OCI-LY1 (cell line): ENCODE measurements around the gene ANKRD52.
"Not testable (repeated sequence)": the region's sequence is repeated elsewhere in the genome, so short reads cannot be mapped to it uniquely, and the experiment has no call there.

ENCODE experiments used
- H2AFZ ChIP-seq: fragments of 200-600 bp; sonication (generic), shearing (Covaris generic); 2 replicates; pipeline ENCODE4 v1.6.0; 2014; ENCODE audit warnings: antibody characterized with exemption, mild to moderate bottlenecking, low read length
- H3F3A ChIP-seq: fragments of 200-600 bp; sonication (generic), shearing (Covaris generic); 2 replicates; pipeline ENCODE4 v1.6.0; 2014; ENCODE audit warnings: mild to moderate bottlenecking, antibody characterized with exemption, low read length, moderate library complexity; ENCODE audit not compliant: insufficient read depth
- H3K27ac ChIP-seq: fragments of 200-600 bp; sonication (generic); 2 replicates; pipeline ENCODE4 v1.5.1; 2014; ENCODE audit warnings: low read length, mixed run types, mild to moderate bottlenecking, low read depth; ENCODE audit not compliant: poor library complexity, severe bottlenecking
- H3K27me3 ChIP-seq: fragments of 200-600 bp; sonication (generic); 2 replicates; pipeline ENCODE4 v1.6.0; 2014; ENCODE audit warnings: antibody characterized with exemption, mild to moderate bottlenecking, low read length, moderate library complexity; ENCODE audit not compliant: insufficient read depth
- H3K36me3 ChIP-seq: fragments of 200-600 bp; sonication (generic); 2 replicates; pipeline ENCODE4 v1.6.1; 2014; ENCODE audit warnings: mild to moderate bottlenecking, antibody characterized with exemption, low read length, moderate library complexity, mixed read lengths; ENCODE audit not compliant: insufficient read depth
- H3K4me1 ChIP-seq: fragments of 200-600 bp; sonication (generic); 2 replicates; pipeline ENCODE4 v1.5.1; 2014; ENCODE audit warnings: mild to moderate bottlenecking, low read length, moderate library complexity; ENCODE audit not compliant: insufficient read depth, severe bottlenecking
- H3K4me2 ChIP-seq: fragments of 200-600 bp; sonication (generic), shearing (Covaris generic); 2 replicates; pipeline ENCODE4 v1.6.1; 2014; ENCODE audit warnings: low read length
- H3K4me3 ChIP-seq: fragments of 200-600 bp; sonication (generic); 2 replicates; pipeline ENCODE4 v1.5.1; 2014; ENCODE audit warnings: low read length, low read depth, mild to moderate bottlenecking, mixed read lengths; ENCODE audit not compliant: poor library complexity, severe bottlenecking
- H3K79me2 ChIP-seq: fragments of 200-600 bp; shearing (Covaris generic); 2 replicates; pipeline ENCODE4 v1.6.1; 2016; ENCODE audit warnings: mixed run types, low read length, mixed read lengths; ENCODE audit not compliant: insufficient read depth
- H3K9ac ChIP-seq: fragments of 200-600 bp; sonication (generic), shearing (Covaris generic); 2 replicates; pipeline ENCODE4 v1.6.1; 2014; ENCODE audit warnings: mild to moderate bottlenecking, low read length, mixed read lengths
- H3K9me2 ChIP-seq: fragments of 200-600 bp; sonication (generic), shearing (Covaris generic); 2 replicates; pipeline ENCODE4 v1.6.1; 2014; ENCODE audit warnings: low read depth, mild to moderate bottlenecking, low read length, mixed read lengths
- H3K9me3 ChIP-seq: fragments of 200-600 bp; shearing (Covaris generic); 2 replicates; pipeline ENCODE4 v1.6.1; 2014; ENCODE audit warnings: low read length, mixed read lengths
- H4K20me1 ChIP-seq: fragments of 200-600 bp; sonication (generic), shearing (Covaris generic); 2 replicates; pipeline ENCODE4 v1.6.0; 2016; ENCODE audit warnings: mild to moderate bottlenecking, low read length; ENCODE audit not compliant: insufficient read depth
- EZH2 ChIP-seq: fragments of 200-600 bp; sonication (generic), shearing (Covaris generic); IDR thresholded peaks from 2 replicates; pipeline ENCODE4 v1.8.0; 2017; ENCODE audit warnings: borderline replicate concordance, mixed run types, mild to moderate bottlenecking, antibody characterized with exemption, low read length, moderate library complexity, mixed read lengths
- TF ChIP-seq, protein P1 (sequence below): fragments of 200-600 bp; sonication (generic), shearing (Covaris generic); IDR thresholded peaks from 2 replicates; pipeline ENCODE4 v1.5.1; 2017; ENCODE audit warnings: mild to moderate bottlenecking, antibody characterized with exemption, low read length, moderate library complexity, mixed read lengths

ANKRD52 gene

DNA sequence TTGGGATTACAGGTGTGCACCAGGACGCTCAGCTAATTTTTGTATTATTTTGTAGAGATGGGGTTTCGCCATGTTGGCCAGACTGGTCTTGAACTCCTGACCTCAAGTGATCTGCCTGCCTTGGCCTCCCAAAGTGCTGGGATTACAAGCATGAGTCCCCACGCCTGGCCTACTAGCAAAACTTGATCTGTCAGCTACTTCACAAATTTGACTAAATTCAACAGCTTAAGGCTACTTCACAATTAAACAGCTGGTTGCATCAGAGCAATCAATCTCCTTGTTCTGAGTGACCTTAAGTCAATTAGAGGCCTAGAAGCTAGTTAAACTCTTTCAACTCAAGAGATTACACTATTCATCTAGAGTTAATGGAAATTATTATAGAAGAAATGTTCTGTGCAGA, 20.7 kb upstream of the ANKRD52 start:
- no peaks in the 10 kb centered on the region for H3F3A ChIP-seq
- no peak overlapping the region for H3K27ac ChIP-seq
- no peaks in the 10 kb centered on the region for H3K27me3 ChIP-seq
- no peak overlapping the region for H2AFZ ChIP-seq
- no peak overlapping the region for H3K4me3 ChIP-seq
- no peak overlapping the region for H3K9ac ChIP-seq
- H3K79me2 ChIP-seq: no peaks in the 10 kb centered on the region
- H3K4me2 ChIP-seq: no peak overlapping the region
- no peaks in the 10 kb centered on the region for H3K9me2 ChIP-seq
- H3K4me1 ChIP-seq: no peaks in the 10 kb centered on the region
- TF ChIP-seq EZH2: no peak
- TF ChIP-seq, protein P1, sequence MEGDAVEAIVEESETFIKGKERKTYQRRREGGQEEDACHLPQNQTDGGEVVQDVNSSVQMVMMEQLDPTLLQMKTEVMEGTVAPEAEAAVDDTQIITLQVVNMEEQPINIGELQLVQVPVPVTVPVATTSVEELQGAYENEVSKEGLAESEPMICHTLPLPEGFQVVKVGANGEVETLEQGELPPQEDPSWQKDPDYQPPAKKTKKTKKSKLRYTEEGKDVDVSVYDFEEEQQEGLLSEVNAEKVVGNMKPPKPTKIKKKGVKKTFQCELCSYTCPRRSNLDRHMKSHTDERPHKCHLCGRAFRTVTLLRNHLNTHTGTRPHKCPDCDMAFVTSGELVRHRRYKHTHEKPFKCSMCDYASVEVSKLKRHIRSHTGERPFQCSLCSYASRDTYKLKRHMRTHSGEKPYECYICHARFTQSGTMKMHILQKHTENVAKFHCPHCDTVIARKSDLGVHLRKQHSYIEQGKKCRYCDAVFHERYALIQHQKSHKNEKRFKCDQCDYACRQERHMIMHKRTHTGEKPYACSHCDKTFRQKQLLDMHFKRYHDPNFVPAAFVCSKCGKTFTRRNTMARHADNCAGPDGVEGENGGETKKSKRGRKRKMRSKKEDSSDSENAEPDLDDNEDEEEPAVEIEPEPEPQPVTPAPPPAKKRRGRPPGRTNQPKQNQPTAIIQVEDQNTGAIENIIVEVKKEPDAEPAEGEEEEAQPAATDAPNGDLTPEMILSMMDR: no peak
- no peaks in the 10 kb centered on the region for H4K20me1 ChIP-seq
- H3K9me3 ChIP-seq: no peaks in the 10 kb centered on the region
- H3K36me3 ChIP-seq: peaks cover 93% of the 10 kb centered on the region

DNA sequence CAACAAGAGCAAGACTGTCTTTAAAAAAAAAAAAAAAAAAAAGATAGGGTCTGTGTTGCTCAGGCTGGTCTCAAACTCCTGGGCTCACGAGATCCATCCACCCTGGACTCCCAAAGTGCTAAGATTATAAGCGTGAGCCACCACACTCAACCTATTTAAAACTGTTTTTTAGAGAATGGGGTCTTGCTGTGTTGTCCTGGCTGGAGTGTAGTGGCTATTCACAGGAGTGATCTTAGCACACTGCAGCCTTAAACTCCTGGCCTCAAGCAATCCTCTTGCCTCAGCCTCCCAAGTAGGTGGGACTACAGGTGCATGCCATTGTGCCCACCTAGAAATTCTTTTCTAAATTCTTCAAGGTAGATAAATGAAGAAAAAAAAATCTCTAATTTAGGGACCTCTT, 16.1 kb upstream of the ANKRD52 start:
- H3F3A ChIP-seq: no peaks in the 10 kb centered on the region
- no peaks in the 10 kb centered on the region for H3K4me1 ChIP-seq
- TF ChIP-seq, protein P1: no peak
- TF ChIP-seq EZH2: no peak
- no peaks in the 10 kb centered on the region for H3K9me3 ChIP-seq
- no peaks in the 10 kb centered on the region for H3K9me2 ChIP-seq
- peaks cover 90% of the 10 kb centered on the region for H3K36me3 ChIP-seq
- H3K9ac ChIP-seq: no peak overlapping the region
- H3K79me2 ChIP-seq: no peaks in the 10 kb centered on the region
- H2AFZ ChIP-seq: no peak overlapping the region
- no peaks in the 10 kb centered on the region for H3K27me3 ChIP-seq
- no peak overlapping the region for H3K4me3 ChIP-seq
- H3K4me2 ChIP-seq: no peak overlapping the region
- H3K27ac ChIP-seq: no peak overlapping the region
- H4K20me1 ChIP-seq: no peaks in the 10 kb centered on the region

DNA sequence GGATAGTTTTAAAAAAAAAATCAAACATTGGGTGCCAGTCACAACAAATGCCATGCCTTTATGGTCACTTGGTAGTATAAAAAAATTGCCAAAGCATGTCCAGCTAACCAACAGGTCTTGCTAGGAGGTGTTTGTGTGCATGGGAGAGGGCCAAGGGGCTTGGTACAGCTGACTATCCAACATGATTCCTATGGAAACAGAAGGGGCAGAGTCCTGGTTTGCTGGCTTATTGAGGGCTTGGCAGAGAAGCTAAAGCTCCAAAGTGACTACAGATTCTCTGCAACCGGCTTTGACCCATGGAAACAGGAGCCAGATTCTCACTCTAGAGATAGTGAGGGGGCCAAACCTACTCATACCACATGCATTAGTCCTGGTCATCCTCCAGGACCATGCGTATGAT, 14.3 kb upstream of the ANKRD52 start:
- H3K9ac ChIP-seq, H3K27me3 ChIP-seq, H3K4me2 ChIP-seq, H3K4me1 ChIP-seq, H2AFZ ChIP-seq, H3K9me3 ChIP-seq, H3K4me3 ChIP-seq, H3F3A ChIP-seq, H4K20me1 ChIP-seq, H3K79me2 ChIP-seq, H3K27ac ChIP-seq, H3K9me2 ChIP-seq: not testable (repeated sequence)
- peaks cover 72% of the 10 kb centered on the region for H3K36me3 ChIP-seq

DNA sequence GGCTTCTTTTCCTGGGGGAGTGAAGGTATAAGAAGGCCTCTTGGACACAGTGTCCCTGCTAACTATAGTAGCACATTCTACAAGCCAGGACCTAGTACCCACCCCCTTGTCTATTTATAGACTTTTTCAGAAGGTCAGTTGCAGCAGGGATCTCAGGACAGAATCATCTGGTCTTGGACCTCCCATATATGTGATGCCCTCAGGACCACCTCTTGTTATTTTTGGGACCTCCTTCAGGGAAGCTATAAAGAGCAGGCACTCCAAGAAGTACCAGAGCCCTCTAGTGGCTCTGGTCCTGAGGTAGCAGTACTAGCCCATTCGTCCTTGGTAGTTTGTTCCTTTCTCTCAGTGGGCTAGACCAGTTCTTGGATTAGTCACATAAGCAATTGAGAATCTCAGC, 12.8 kb upstream of the ANKRD52 start:
- no peaks in the 10 kb centered on the region for H3K9me2 ChIP-seq
- no peaks in the 10 kb centered on the region for H3K79me2 ChIP-seq
- peaks cover 3% of the 10 kb centered on the region; the same call in 1 of the 2 replicates for H3F3A ChIP-seq
- no peaks in the 10 kb centered on the region for H4K20me1 ChIP-seq
- no peak overlapping the region for H3K9ac ChIP-seq
- H3K4me3 ChIP-seq: no peak overlapping the region
- no peaks in the 10 kb centered on the region for H3K27me3 ChIP-seq
- TF ChIP-seq, protein P1: peak; percentile 57
- TF ChIP-seq EZH2: no peak
- peaks cover 59% of the 10 kb centered on the region for H3K36me3 ChIP-seq
- no peak overlapping the region for H2AFZ ChIP-seq
- H3K4me1 ChIP-seq: peaks cover 16% of the 10 kb centered on the region
- no peak overlapping the region for H3K27ac ChIP-seq
- H3K9me3 ChIP-seq: no peaks in the 10 kb centered on the region
- no peak overlapping the region for H3K4me2 ChIP-seq
